DND-41 (cell line): ENCODE results near the gene CLN5.

Experiments used
- ATAC-seq: fragments of 200-7000 bp; cut with Tn5 transposase; 3 replicates; pipeline ENCODE4 v1.9.1; 2021; ENCODE audit warnings: low read depth; ENCODE audit not compliant: insufficient read depth
- DNase-seq: peaks from one replicate; pipeline ENCODE4 v3.0.0-alpha.2; 2020
- H2AFZ ChIP-seq: 2 replicates; pipeline ENCODE4 v1.6.0; 2012; ENCODE audit warnings: low read depth, low read length
- H3K27ac ChIP-seq: 2 replicates; pipeline ENCODE4 v1.5.1; 2012; ENCODE audit warnings: low read length, inconsistent platforms
- H3K27me3 ChIP-seq: fragments of 200-600 bp; sonication (generic); 2 replicates; pipeline ENCODE4 v1.6.0; 2012; ENCODE audit warnings: low read length, mild to moderate bottlenecking, inconsistent platforms; ENCODE audit not compliant: insufficient read depth, poor library complexity
- H3K36me3 ChIP-seq: 2 replicates; pipeline ENCODE4 v1.5.1; 2012; ENCODE audit warnings: low read length, inconsistent platforms; ENCODE audit not compliant: insufficient read depth
- H3K4me1 ChIP-seq: 2 replicates; pipeline ENCODE4 v1.5.1; 2012; ENCODE audit warnings: mild to moderate bottlenecking, low read length; ENCODE audit not compliant: insufficient read depth
- H3K4me2 ChIP-seq: 2 replicates; pipeline ENCODE4 v1.6.0; 2012; ENCODE audit warnings: mild to moderate bottlenecking, moderate library complexity, low read length, inconsistent platforms; ENCODE audit not compliant: insufficient read depth
- H3K4me3 ChIP-seq, 2 experiments: fragments of 200-600 bp in 1 of 2; shearing (Covaris generic) in 1 of 2; 2 replicates each; pipeline ENCODE4 v1.5.1; 2012 to 2016; ENCODE audit warnings: inconsistent platforms in 2 of 2, low read length in 2 of 2, mild to moderate bottlenecking in 2 of 2, low read depth in 1 of 2, moderate library complexity in 1 of 2
- H3K79me2 ChIP-seq: 2 replicates; pipeline ENCODE4 v1.6.0; 2012; ENCODE audit warnings: low read length, inconsistent platforms; ENCODE audit not compliant: insufficient read depth
- H3K9ac ChIP-seq: 2 replicates; pipeline ENCODE4 v1.6.0; 2012; ENCODE audit warnings: low read depth, mild to moderate bottlenecking, inconsistent platforms, low read length, moderate library complexity
- H3K9me3 ChIP-seq: 2 replicates; pipeline ENCODE4 v1.5.1; 2012; ENCODE audit warnings: low read length, moderate library complexity, mild to moderate bottlenecking, inconsistent platforms; ENCODE audit not compliant: insufficient read depth, severe bottlenecking
- H4K20me1 ChIP-seq: 2 replicates; pipeline ENCODE4 v1.6.0; 2012; ENCODE audit warnings: low read length; ENCODE audit not compliant: insufficient read depth
- EZH2 ChIP-seq: IDR thresholded peaks from 3 replicates; pipeline ENCODE4 v1.6.1; 2012; ENCODE audit warnings: borderline replicate concordance, low read depth, mild to moderate bottlenecking, moderate library complexity, low read length, inconsistent platforms; ENCODE audit not compliant: severe bottlenecking
- TF ChIP-seq, protein P1 (sequence below): IDR thresholded peaks from 2 replicates; pipeline ENCODE4 v1.5.1; 2012; ENCODE audit warnings: borderline replicate concordance, low read length, moderate library complexity, mild to moderate bottlenecking; ENCODE audit not compliant: poor library complexity, severe bottlenecking; ENCODE audit errors: extremely low read depth

Gene CLN5

DNA sequence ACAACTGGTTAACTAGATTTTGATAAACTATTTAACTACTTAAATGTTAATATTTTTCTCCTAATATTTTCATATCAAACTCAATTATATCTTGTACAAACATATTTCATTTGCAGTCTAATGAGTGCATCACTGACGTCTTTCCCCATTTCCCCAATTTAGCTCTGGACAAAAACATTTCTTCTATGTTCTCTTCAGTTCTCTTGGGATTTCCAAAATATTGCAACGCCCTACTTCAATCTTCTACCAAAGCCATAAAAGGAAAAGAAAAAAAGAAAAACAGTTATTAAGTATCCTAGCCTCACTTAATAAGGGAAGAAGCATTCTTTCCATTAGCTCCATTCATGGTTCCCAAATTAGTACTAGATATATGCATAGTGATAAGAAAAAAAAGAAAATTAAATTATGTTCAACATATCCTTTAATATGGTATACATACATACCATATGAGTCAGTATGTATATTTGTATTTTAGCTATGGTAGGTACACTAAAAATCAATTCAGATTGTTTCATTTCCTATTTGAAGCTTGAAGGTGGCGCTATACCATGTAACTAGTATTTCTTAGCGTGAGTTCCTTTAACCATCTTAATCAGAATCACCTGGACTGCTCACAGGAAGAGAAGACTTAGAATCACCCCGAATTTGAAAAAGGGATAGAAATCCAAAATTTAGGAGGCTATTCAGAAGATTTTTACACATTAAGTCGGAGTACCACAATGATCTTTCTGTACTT is 25.2 kb downstream of the CLN5 start:
- Histone ChIP-seq H3K79me2 (peaks cover 89% of the 10 kb centered on the region), H3K4me3 (no peak overlapping the region), H3K9ac (no peak overlapping the region), H4K20me1 (peaks cover 28% of the 10 kb centered on the region), H3K4me2 (no peak overlapping the region), H3K4me1 (peaks cover 5% of the 10 kb centered on the region), H3K9me3 (no peaks in the 10 kb centered on the region), H3K27me3 (no peaks in the 10 kb centered on the region), H2AFZ (no peak overlapping the region), H3K27ac (no peak overlapping the region), H3K36me3 (peaks cover 90% of the 10 kb centered on the region)
- DNase-seq = no peak
- ATAC-seq = no peak
- TF ChIP-seq, protein P1, sequence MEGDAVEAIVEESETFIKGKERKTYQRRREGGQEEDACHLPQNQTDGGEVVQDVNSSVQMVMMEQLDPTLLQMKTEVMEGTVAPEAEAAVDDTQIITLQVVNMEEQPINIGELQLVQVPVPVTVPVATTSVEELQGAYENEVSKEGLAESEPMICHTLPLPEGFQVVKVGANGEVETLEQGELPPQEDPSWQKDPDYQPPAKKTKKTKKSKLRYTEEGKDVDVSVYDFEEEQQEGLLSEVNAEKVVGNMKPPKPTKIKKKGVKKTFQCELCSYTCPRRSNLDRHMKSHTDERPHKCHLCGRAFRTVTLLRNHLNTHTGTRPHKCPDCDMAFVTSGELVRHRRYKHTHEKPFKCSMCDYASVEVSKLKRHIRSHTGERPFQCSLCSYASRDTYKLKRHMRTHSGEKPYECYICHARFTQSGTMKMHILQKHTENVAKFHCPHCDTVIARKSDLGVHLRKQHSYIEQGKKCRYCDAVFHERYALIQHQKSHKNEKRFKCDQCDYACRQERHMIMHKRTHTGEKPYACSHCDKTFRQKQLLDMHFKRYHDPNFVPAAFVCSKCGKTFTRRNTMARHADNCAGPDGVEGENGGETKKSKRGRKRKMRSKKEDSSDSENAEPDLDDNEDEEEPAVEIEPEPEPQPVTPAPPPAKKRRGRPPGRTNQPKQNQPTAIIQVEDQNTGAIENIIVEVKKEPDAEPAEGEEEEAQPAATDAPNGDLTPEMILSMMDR = no peak
- no peak for TF ChIP-seq EZH2

- H3K4me1 ChIP-seq = peaks cover 32% of the 10 kb centered on the region
- TF ChIP-seq EZH2 = no peak
- TF ChIP-seq, protein P1 = no peak
- ATAC-seq (no peak), DNase-seq (no peak)
- peak overlapping the region; percentile 95; the same call in 1 of the 2 replicates for H3K4me2 ChIP-seq
- H3K36me3 ChIP-seq = peaks cover 80% of the 10 kb centered on the region
- peaks cover 95% of the 10 kb centered on the region for H3K79me2 ChIP-seq
- peaks cover 50% of the 10 kb centered on the region for H4K20me1 ChIP-seq
- H3K9me3 ChIP-seq = no peaks in the 10 kb centered on the region
- H2AFZ ChIP-seq = no peak overlapping the region
- H3K27me3 ChIP-seq = no peaks in the 10 kb centered on the region
- H3K4me3 ChIP-seq = no peak overlapping the region
- no peak overlapping the region for H3K9ac ChIP-seq
- no peak overlapping the region for H3K27ac ChIP-seq
Observed at GRCh38 chr13:77019756-77020155, 27.9 kb downstream of the CLN5 start.

DNA sequence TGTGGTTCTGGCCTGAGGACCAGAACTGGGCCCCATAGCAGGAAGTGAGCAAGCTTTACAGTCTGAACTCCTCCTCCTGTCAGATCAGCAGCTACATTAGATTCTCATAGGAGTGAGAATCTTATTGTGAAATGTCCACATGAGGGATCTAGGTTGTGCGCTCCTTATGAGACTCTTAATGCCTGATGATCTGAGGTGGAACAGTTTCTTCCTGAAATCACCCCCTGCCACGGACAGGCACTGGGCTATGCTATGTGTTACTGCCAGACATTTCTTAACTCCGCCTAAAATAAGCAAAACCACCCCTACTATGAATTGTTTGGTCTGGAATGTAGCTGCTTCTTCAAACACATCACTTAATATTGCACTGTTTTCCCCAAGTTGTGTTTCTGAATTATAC is 30.5 kb downstream of the CLN5 start:
- DNase-seq (no peak), ATAC-seq (no peak)
- Histone ChIP-seq H3K36me3 (peaks cover 57% of the 10 kb centered on the region), H3K4me3 (no peak overlapping the region), H4K20me1 (peaks cover 63% of the 10 kb centered on the region), H3K27ac (no peak overlapping the region), H3K27me3 (no peaks in the 10 kb centered on the region), H3K4me2 (peak overlapping the region; percentile 95; the same call in 1 of the 2 replicates), H3K9me3 (no peaks in the 10 kb centered on the region), H3K4me1 (peaks cover 47% of the 10 kb centered on the region), H3K9ac (no peak overlapping the region), H2AFZ (no peak overlapping the region), H3K79me2 (peaks cover 93% of the 10 kb centered on the region)
- TF ChIP-seq EZH2 = no peak
- TF ChIP-seq, protein P1 = no peak
